Measurements from ENCODE around the gene TMEM134.
"Not testable (repeated sequence)": the region's sequence is repeated elsewhere in the genome, so short reads cannot be mapped to it uniquely, and the experiment has no call there.

Gene TMEM134

DNA sequence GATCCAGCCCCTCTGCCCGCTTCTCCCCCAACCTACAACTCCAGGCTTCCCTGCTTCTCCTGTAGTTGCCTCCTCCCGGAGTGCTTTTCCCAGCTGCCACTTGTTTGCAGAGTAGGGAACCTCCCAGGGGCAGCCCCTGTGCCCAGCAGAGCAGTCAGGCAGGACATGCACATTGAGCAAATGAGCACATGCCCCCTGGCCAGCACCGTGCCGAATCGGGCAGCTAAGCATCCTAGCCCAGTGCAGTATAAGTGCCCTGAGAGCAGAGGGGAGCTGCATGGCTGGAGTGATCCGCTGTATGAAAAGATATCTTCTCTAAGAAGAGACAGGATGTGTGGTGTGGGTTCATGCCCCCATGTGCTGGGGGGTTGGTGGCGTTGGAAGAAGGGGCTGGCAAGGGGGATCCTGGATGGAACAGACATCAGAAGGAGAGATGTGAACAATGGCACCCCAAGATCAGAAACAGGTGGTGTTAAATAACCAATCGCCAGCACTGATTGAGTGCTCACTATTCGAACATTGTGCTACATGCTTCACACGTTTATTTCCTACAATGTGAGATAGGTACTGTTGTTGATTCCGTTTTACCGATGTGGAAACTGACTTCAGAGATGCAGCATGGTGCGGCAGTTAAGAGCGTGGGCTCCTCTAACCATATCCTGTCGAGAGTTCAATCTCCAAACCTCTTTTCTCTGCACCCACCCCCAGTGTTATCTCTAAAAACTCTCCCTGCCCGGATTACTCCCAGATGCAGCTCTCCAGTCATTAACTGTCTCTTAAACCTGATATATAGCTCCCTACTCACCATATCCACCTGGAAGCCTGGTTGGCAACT lies 15.0 kb upstream of the TMEM134 start:
- peak; percentile 81 for DNase-seq

DNA sequence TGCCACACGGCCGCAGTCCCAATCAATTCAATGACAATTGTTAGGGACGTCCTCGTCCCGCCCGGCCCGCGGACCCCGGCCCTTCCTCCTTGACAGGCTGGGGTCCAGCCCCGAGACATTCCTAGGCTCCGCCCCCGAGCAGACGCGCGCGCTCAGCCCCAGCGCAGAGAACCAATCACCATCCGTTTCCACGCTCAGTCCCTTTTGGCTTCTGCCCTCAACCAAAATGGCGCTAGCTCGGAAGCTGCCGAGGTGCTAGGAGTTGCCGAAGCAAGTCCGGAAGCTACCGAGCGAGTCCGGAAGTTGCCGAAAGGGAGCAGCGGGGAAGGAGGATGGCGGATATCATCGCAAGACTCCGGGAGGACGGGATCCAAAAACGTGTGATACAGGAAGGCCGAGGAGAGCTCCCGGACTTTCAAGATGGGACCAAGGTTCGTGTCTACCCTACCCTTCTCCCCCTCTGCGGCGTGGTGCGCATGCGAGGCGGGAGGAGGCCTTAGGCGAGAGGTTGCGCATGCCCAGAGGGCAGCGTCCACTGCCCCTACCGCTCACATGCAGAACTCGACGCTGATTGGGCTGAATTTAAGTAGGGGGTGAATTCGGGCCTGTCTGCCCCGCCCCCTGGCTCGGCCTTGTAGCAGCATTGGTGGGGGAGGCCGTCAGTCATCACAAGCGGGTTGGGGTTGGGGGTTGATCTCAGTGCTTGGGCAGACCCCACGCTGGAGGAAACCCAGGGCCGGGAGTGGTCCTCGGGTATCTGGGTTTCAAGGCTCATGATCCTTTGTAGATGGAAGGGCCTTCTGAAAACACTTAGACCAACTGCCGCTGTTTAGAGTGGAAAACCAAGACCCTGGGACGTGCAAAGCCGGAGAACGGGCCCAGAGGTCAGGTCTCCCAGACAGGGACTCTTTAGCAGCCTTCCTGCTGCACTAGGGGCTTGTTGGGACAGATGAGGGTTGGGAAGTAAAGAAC lies 14.1 kb upstream of the TMEM134 start, which contains the start of gene AIP:
Gene AIP, plus strand, starts transcription at position 200 of the 972 bp plus-strand sequence. Its CDS starts 133 bp downstream, at position 333.
- DNase-seq = peak; percentile 99

DNA sequence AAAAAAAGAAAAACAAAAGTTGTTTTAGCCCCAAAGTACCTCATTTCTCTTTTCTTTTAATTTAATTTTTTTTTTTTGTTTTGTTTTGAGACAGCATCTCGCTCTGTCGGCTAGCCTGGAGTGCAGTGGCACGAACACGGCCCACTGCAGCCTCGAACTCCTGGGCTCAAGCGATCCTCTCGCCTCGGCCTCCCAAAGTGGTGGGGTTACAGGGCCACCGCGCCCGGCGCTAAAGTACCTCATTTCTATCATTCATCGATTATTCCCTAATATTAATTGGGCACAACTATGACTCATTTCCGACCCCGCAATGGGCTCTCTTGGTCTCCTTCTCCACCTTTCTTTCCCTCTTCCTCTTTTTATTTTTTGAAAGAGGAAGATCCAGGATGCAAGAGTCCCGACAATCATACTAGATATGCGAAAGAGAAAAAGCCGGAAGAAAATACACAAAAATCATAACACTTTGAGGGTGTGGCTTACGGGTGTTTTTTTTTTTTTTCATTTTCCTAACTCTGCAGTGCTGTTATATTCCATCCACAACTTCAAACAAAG lies 13.3 kb upstream of the TMEM134 start:
- no peak for DNase-seq

DNA sequence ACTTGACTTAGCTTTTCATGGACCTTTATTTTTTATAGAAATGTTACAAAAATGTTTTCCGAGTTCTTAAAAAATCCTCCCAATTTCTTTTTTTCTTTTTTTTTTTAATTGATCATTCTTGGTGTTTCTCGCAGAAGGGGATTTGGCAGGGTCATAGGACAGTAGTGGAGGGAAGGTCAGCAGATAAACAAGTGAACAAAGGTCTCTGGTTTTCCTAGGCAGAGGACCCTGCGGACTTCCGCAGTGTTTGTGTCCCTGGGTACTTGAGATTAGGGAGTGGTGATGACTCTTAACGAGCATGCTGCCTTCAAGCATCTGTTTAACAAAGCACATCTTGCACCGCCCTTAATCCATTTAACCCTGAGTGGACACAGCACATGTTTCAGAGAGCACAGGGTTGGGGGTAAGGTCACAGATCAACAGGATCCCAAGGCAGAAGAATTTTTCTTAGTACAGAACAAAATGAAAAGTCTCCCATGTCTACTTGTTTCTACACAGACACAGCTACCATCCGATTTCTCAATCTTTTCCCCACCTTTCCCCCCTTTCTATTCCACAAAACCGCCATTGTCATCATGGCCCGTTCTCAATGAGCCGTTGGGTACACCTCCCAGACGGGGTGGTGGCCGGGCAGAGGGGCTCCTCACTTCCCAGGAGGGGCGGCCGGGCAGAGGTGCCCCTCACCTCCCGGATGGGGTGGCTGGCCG lies 8.4 kb upstream of the TMEM134 start:
- DNase-seq = not testable (repeated sequence)

DNA sequence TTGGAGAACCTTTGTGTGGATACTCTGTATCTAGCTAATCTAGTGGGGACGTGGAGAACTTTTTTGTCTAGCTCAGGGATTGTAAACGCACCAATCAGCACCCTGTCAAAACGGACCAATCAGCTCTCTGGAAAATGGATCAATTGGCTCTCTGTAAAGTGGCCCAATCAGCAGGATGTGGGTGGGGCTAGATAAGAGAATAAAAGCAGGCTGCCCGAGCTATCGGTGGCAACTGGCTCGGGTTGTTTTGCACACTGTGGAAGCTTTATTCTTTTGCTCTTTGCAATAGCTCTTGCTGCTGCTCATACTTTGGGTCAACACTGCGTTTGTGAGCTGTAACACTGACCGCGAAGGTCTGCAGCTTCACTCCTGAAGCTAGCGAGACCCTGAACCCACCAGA lies 7.6 kb upstream of the TMEM134 start:
- DNase-seq = not testable (repeated sequence)

DNA sequence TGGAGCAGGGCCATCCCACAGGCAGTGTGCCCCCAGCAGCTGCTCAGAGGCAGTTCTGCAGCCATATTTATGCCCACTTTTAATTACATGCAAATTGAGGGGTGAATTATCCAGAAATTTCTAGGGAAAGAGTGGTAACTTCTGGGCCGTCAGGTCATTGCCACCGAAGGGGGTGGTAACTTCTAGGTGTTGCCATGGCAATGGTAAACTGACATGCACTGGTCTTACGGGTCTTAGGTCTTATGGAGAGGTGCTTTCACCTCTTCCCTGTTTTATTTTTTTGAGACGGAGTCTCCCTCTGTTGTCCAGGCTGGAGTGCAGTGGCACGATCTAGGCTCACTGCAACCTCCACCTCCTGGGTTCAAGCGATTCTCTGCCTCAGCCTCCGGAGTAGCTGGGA lies 3.8 kb upstream of the TMEM134 start:
- no peak for DNase-seq

DNA sequence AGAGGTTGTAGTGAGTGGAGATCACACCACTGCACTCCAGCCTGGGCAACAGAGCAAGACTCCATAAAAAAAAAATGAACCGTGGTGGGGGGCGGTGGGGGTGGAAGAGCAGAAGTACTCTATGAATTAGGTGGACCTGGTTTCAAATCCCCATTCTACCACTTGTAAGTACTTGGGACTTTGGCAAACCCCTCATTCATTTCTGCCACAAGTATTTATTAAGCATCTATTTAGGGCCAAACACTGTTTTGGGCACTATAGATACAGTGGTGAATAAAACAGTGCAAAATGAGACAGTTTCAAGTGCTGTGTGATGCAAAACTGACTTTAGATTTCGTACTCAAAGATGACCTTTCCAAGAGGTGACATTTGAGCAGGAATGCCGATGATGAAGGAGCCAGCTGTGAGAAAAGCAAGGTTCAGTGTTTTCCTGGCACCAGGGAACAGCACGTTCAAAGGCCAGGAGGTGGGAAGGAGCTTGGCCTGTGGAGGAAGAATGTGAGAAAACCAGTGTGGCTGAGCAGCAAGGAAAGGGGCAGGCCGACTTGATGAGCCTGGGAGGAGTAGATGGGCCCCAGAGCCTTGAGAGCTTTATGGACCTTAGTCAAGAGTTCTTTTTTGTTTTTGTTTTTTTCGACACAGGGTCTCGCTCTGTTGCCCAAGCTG lies 1.4 kb upstream of the TMEM134 start:
- no peak for DNase-seq

DNA sequence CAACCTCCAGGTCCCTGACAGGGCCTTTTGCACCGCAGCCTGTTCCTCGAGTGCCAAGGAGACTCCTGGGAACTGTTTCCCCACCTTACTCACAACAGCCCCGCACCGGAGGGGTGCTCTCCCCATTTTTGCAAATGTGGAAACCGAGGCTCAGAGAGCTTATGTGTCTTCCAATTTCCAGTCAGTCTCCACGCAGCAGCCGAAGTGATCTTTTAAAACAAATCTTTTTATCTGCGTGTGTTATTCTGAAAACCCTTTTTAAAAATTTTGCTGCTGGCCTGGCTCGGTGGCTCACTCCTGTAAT lies 409 bp upstream of the TMEM134 start:
- no peak for DNase-seq

DNA sequence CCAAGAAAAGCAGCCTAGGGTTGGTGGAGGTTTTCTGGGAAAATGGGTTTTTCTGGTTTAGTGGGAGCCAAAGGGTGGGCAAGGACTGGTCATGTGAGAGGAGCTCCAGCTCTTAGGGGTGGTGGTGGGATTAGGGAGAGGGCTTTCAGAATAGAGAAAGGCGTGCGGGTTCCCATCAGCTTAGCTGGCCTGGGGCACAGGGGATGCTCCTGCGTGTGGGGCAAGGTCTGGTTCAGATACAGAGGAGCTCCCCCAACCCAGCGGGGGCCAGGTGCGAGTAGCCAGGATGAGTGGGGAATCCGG lies 644 bp downstream of the TMEM134 start:
- DNase-seq = no peak

DNA sequence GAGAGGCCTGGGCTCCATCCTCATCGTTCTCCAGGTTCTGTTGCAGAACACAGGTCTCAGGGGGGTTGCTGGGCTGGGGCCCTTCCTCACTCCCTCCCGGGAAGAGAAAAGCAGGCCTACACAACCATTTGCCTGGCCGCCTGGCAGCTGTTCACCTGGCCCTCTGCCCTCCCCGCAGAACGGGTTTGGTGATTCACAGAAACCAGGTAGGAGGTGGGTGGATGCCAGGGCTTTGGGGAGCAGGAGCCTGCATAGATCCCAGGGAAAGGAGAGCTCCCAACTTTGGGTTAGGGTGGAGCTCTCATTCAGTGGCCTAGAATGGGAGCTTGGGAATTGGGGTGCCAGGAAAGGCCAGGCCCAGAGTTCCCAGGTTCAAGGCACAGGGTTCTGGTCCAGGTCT lies 995 bp downstream of the TMEM134 start:
- DNase-seq = no peak

DNA sequence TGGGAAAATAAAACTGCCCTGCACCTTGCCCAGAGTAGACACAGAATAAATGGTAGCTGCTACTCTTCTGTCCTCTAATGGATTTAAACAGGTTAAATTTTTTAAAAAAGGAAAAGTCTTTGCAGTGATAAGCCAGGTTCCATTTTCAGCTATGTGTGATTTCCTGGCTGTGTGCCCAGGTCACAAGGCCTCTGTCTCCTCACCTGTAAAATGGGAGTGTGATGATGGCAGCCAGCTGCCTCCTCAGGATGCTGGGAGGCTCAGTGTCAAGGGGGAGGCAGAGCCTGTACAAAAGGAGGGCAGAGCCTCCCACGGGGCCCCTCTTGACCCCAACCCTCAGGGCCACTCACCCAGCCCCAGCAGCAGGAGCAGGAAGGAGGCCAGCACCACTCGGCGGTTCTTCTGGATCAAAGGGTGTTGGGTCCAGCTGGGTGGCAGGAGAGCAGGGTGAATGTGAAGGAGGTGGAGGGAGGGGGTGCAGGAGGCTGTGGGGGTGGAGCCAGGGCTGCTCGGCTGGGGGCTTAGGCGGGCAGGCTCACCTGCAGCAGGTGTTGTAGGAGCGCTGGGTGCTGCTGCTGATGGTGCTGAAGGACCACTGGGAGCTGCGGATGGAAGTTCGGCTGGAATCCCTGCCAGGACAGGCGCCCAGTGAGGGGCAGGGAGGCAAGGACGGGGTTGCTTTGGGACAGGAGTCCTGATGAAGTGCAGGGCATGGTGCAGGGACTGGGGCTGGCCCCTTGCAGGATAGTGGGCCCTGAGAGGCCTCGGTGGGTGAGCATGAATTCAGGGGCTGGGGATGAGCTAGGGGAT lies 1.9 kb downstream of the TMEM134 start:
- no peak for DNase-seq

DNA sequence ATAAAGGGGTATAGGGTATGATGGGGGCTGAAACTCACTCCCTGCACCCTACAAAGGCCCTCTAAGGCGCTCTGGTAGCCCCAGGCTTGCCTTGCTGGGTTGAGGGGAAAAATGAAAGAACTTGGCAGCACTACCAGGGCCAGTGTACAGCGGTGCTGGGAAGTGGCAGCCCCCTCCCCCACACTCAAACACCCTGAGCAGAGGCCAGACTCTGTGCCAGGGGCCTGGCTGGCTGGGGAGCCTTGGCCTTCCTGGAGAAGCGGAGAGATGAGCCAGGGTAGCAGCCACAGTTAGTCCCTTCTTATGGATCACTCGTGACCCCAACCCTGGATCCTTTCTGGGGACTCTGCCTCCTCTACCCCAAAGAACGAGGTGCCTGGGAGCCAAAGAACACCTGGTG lies 2.7 kb downstream of the TMEM134 start:
- no peak for DNase-seq

DNA sequence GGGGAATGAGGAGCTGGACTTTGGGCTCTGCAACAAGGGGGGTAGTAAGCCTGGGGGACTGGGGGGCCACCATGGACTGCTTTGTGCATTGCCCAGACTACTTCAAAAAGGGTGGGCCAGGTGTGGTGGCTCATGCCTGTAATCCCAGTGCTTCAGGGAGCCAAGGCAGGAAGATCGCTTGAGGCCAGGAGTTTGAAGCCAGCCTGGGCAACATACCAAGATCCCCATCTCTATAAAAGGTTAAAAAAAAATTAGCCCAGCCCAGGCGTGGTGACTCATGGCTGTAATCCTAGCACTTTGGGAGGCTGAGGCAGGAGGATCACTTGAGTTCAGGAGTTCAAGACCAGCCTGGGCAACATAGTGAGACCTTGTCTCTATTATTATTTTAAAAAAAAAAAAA lies 3.5 kb downstream of the TMEM134 start:
- DNase-seq = not testable (repeated sequence)

DNA sequence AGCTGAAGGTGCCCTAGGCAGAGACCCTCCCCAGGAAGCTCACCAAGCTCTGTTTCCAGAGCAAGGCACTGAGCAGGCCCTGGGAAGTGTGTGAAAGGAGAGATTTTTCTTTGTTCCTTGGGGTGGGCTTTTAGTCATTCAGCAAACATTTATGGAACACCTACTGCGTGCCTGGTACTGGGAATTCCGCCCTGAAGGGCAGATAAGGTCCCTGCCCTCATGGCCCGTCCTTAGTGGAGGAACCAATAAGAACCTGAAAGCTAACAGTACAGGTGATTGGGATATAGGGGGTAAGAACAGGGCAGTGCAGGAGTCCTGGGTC lies 3.9 kb downstream of the TMEM134 start:
- peak; percentile 63 for DNase-seq

DNA sequence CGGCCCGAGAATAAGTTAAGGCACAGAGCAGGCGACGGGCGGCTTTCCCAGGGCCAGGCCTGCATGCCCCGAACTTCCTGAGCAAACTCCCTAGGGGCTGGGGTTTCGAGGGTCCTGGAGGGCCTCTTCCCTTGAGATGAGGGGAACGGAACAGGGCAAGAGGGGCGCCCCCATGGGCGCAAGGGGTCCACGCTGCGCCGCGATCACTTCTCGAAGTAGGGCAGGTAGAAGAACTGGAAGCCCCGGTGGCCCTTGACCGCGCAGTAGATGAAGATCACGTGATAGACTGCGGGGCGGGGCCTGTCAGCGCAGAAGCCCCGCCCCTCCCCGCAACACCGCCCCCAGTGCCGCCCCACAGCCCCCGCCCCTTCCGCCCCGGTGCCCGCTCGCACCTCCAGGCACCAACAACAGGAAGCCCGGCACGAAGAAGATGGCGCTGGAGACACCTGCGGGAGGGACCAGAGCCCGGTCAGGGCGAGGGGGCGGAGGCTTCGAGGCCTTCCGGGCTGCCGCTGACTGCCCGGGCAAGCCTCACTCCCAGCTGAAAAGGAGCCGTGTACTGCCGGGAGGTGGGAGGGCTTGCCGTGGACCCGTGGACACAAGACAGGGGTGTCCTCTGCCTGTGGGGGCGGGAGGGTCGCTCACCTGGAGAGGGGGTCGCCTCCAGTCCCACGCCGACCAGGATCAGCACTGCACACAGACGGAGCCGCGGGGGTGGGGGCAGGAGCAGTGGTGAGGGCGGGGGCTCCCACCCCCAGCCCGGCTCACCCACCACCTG lies 4.5 kb downstream of the TMEM134 start:
- DNase-seq = peak; percentile 93

DNA sequence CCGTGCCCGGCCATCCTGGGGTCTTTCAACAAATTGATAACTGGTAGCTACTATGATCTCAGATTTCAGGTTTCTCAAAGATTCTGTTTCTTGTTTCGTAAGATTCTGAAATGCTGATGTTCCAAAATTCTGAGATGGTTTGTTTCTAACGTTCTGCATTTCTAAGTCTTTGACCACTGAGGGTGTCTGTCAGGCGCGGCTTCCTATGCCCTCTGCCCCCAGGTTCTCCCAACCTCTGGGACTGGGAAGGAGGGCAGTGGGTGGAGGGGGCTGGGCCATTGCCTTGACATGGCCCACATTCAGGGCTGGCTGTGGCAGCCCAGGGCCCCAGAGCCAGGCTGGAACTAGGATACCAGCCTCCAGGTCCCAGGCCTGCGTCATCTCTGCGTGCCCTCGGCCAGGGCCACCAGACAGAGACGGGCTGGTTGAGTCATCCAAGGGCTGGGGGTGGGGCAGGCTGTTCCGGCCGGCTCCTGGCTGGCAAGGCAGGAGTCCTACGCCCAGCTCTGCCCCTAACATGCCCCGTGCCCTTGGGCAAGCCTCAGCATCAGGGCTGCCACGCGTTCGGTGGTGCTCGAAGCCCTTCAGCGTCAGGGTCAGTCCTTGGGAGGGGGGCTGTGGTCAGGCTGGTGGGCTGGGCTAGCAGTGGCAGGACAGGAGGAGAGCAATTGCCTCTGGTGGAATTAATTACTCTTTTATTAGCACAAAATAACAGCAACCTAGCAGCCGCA lies 5.2 kb downstream of the TMEM134 start:
- DNase-seq = peak; percentile 61

DNA sequence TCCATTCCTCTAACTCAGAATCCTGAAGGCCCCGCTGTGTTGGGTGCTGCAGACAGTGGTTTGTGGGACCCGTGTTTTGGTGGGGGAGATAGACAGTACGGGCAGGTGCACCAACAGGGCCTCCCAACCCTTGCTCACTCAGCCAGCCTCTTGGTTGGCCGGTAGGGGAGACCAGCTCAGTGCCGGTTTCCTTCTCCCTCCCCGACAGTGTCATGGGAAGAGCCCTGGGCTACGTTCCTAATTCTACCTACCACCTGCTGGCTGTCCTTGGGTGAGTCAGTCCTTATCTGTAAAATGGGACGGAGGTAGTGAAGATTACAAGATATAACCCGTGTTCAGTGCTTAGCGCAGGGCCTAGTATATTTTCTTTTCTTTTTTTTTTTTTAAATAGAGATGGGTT lies 5.9 kb downstream of the TMEM134 start:
- DNase-seq = no peak

DNA sequence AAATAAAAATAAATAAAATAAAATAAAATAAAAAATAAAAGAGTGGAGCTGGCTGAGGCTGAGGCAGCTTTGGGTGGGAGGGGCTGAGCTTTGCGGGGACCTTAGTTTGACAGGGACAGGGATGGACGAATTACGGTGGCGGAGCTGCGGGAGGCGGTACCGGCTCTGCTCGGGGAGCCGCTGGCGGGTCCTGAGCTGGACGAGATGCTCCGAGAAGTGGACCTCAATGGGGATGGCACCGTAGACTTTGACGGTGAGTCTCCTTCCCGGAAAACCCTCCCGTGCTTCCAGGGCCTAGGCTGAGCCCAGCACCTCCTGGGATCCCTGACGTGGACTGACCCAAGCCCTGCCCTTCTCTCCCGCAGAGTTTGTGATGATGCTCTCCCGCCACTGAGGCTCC lies 10.8 kb downstream of the TMEM134 start:
- no peak for DNase-seq

DNA sequence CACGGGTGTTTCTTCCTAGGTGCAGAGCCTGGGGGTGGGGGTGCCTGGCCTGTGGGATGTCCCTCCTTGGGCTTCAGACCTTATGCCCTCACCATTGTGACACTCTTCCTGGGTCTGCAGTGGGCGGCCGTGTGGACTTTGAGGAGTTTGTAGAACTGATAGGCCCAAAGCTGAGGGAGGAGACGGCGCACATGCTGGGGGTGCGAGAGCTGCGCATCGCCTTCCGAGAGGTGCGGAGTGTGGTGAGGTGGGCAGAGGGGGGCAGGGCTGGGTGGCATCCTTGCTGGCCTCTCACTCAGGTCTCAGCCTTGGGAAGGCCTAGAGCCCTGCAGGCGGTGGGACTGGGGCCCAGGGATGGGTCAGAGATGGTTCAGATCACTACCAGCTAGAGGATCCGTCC lies 11.6 kb downstream of the TMEM134 start:
- no peak for DNase-seq

DNA sequence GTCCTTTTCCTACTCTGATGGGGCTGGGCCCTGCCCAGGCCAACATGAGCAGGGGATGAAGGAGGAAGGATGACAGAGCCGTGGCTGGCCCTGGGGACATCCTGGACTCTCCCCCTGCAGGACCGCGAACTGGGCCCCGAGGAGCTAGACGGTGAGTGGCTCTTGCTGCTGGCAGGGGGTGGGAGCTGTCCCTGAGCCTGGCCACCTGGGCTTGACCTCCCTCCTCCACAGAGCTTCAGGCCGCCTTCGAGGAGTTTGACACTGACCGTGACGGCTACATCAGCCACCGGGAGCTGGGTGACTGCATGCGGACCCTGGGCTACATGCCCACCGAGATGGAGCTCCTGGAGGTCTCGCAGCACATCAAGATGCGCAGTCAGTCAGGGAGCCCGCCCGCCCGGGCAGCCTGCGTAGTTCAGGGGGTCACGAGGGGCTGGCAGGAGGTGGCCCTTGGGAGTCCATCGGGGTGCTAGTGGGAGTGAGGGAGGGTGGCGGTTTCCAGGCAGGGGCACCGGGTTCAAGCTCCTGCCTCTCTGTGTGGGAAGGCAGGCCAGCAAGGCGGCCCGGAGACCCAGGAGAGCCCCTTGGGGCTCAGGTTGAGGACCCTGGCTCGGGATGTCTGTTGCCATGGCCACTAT lies 12.9 kb downstream of the TMEM134 start:
- no peak for DNase-seq
